Measurements from ENCODE around the gene TOX3.

Gene TOX3

DNA sequence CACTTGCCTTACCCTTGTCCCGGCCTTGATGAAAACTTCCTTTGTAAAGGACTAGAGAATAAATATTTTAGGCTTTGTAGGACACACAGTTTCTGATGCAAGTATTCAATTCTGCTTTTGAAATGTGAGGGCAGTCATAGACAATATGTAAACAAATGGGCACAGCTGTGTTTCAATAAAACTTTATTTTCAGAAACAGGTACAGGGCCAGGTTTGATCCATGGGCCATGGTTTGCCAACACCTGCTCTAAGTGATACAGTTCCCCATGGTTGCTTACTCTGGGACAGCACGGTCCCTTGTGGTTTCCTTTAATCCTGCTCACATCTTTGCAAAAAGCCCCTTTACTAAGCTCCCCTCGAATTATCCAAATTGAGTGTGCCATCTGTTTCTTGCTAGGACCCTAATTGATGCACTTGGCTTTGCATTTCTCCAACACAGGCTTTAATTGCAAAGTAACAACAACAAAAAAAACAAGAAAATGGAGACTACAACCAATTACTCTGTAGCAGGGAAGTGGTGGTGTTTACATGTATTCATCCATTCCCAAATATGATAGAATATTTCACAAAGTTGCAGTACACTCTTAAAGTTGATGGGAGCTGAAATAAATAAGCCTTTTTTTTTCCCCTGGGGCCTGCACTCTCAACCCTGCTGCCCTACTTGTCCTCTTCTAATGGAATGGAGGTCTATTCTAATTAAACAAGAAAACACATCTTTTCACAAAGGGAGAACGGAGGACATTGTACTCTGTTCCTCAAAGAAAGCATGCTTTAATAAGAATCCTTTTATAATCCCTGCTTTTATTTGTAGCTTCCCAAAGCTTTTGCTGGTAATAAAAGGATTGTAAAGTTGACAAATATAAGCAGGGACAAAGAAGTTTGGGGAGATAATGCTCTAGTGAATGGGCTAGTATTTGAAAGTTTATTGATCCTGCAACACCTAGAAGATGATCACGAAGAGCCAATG is 37.7 kb upstream of the TOX3 start:
- H3K9me3 ChIP-seq, result no peaks in the 10 kb centered on the region
- TF ChIP-seq, protein P1, sequence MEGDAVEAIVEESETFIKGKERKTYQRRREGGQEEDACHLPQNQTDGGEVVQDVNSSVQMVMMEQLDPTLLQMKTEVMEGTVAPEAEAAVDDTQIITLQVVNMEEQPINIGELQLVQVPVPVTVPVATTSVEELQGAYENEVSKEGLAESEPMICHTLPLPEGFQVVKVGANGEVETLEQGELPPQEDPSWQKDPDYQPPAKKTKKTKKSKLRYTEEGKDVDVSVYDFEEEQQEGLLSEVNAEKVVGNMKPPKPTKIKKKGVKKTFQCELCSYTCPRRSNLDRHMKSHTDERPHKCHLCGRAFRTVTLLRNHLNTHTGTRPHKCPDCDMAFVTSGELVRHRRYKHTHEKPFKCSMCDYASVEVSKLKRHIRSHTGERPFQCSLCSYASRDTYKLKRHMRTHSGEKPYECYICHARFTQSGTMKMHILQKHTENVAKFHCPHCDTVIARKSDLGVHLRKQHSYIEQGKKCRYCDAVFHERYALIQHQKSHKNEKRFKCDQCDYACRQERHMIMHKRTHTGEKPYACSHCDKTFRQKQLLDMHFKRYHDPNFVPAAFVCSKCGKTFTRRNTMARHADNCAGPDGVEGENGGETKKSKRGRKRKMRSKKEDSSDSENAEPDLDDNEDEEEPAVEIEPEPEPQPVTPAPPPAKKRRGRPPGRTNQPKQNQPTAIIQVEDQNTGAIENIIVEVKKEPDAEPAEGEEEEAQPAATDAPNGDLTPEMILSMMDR (IDR thresholded peaks at IDR 0.05), result no peak

DNA sequence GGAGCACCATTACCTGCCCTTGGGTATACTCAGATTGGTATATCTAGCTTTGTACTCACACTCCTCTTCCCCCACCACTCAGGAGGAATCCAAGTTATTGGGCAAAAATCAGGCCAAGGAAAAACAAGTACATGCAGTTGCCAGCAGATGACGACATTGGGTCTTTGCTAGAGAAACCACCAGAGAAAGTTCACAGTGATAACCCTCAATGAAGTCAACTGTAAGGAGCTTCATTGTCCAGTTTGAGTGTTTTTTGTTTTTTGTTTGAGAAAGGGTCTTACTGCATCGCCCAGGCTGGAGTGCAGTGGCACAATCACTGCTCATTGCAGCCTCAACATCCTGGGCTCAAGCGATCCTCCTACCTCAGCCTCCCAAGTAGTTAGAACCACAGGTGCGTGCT is 34.6 kb upstream of the TOX3 start:
- H3K4me1 ChIP-seq (ENCODE audit: control insufficient read depth in 1 of 2, insufficient read depth in 1 of 2, low read depth in 1 of 2, low read length in 1 of 2), result no peaks in the 10 kb centered on the region
- no peaks in the 10 kb centered on the region for H3K9me3 ChIP-seq
- H3K27me3 ChIP-seq, result no peaks in the 10 kb centered on the region
- TF ChIP-seq, protein P1 (IDR thresholded peaks at IDR 0.05), result no peak
- H3K36me3 ChIP-seq, result no peaks in the 10 kb centered on the region
- no peak overlapping the region for H3K4me3 ChIP-seq (ENCODE audit: low read depth in 1 of 2, low read length in 1 of 2)
- no peak overlapping the region for H3K27ac ChIP-seq

More for the DNA sequence above, 37.7 kb upstream of the TOX3 start:
- H3K27ac ChIP-seq, result no peak overlapping the region
- H3K27me3 ChIP-seq, result no peaks in the 10 kb centered on the region
- H3K4me3 ChIP-seq (ENCODE audit: low read depth in 1 of 2, low read length in 1 of 2), result no peak overlapping the region
- no peaks in the 10 kb centered on the region for H3K4me1 ChIP-seq (ENCODE audit: control insufficient read depth in 1 of 2, insufficient read depth in 1 of 2, low read depth in 1 of 2, low read length in 1 of 2)
- H3K36me3 ChIP-seq, result no peaks in the 10 kb centered on the region

DNA sequence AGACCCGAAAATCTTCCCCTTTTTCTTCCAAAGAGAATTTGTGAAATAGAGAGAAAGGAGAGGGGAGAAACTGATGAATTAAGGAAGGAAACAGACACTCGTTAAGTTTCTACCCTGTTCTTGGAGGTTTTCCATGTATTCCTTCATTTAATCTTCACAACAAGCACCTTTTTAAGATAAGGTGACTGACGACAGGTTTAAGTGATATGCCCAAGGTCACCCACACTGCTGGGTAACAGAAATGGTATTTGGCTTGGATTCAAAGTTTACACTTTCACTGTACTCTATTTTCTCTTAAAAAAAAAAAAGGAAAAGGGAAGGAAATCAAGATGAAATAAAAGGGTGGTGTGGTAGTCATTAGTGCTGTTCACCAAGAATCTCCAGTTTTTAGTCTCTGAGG is 33.5 kb upstream of the TOX3 start:
- Histone ChIP-seq H3K4me1 (ENCODE audit: control insufficient read depth in 1 of 2, insufficient read depth in 1 of 2, low read depth in 1 of 2, low read length in 1 of 2) (no peaks in the 10 kb centered on the region), H3K36me3 (no peaks in the 10 kb centered on the region), H3K27ac (no peak overlapping the region), H3K9me3 (no peaks in the 10 kb centered on the region), H3K4me3 (ENCODE audit: low read depth in 1 of 2, low read length in 1 of 2) (no peak overlapping the region), H3K27me3 (no peaks in the 10 kb centered on the region)
- TF ChIP-seq, protein P1 (IDR thresholded peaks at IDR 0.05), result no peak

DNA sequence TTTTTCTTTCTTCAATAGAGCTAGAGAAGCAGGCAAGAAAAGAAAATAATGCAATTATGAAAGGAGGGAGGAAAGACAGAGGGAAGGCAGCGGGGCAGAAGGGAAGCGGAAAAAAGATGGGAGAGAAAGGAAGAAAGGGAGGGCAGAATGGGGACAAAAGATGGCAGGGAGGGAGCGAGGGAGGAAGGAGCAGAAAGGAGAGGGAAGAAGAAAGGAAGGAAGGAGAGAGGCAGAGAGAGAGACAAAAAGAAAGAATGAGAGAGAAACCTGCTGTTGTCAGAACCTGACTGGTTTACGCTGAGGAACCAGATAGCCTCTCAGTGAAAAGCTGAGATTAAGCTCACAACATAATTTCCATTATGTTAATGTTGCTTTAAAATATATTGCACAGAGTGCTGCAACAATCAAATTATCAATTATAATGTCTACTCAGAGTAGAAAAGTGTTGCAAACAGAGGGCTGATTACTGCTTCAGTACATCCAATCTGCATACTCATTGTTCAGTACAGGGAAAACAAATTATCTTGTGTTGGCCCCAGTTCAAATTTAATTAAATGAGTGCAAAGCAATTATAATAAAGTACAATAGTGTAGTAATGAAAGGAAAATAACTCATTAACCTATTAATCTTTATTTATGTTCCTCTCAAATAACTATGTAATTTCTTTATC is 32.0 kb upstream of the TOX3 start:
- Histone ChIP-seq H3K4me1 (ENCODE audit: control insufficient read depth in 1 of 2, insufficient read depth in 1 of 2, low read depth in 1 of 2, low read length in 1 of 2) (no peaks in the 10 kb centered on the region), H3K27me3 (no peaks in the 10 kb centered on the region), H3K4me3 (ENCODE audit: low read depth in 1 of 2, low read length in 1 of 2) (no peak overlapping the region), H3K27ac (no peak overlapping the region), H3K9me3 (no peaks in the 10 kb centered on the region), H3K36me3 (no peaks in the 10 kb centered on the region)
- TF ChIP-seq, protein P1 (IDR thresholded peaks at IDR 0.05), result no peak

DNA sequence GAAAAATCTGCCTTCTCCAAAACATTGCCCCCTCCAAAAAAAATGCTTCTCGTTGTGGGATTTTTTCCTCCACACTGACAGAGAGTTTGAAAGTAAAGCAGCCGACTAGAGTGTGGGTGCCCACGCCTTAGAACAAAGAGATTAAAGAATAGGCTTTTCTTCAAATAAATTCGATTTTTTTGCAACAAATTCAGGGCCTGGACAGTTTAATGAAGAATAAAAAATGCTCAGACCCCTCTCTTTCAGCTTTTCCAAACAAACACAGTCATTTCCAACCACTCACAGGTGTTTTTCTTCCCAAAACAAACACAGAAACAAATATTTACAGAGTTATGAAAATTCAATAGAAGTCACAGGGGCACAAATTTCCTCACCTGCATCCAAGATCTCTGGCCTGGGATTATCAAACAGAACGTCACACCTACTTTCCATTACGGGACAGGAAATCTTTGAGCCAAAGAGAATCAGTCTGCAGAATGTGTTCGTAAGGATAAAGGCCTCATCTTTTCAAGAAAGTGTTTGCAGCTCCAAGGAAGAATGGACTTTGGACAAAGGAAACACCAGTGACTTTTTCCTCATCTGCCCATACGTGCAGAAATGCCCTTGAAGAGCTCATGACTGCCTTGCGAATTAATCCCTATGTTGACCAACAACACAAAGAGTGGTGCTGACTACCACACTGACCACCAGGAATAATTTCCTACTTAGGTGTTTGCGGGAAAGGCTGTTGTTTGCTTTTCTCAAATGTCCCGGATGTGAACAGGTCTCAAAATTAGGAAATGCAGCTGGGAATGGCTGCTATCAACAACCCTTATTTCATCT is 31.3 kb upstream of the TOX3 start:
- Histone ChIP-seq H3K27me3 (no peaks in the 10 kb centered on the region), H3K4me3 (ENCODE audit: low read depth in 1 of 2, low read length in 1 of 2) (no peak overlapping the region), H3K9me3 (no peaks in the 10 kb centered on the region), H3K4me1 (ENCODE audit: control insufficient read depth in 1 of 2, insufficient read depth in 1 of 2, low read depth in 1 of 2, low read length in 1 of 2) (no peaks in the 10 kb centered on the region), H3K27ac (no peak overlapping the region), H3K36me3 (no peaks in the 10 kb centered on the region)
- TF ChIP-seq, protein P1 (IDR thresholded peaks at IDR 0.05), result no peak
